SK-N-SH (cell line): ENCODE measurements around the gene DZIP1L. TPM values are rescaled to one million over a fixed set of nuclear protein-coding genes. Genes with fewer than 3 reads are reported as not detected.

Experiments
- CTCF ChIA-PET: fragments of 300-600, 350-600 bp; formaldehyde crosslinking; extraction: SDS; loops from one replicate; lab custom pipeline; 2021; lab: Yijun Ruan, JAX
- POLR2A ChIA-PET: fragments of 350-600 bp; sonication (Branson Sonifier 250); formaldehyde crosslinking; extraction: SDS; loops from one replicate; lab custom pipeline; 2020; ENCODE audit warnings: antibody characterized with exemption, inconsistent platforms; lab: Yijun Ruan, JAX
- DNase-seq: peaks from one replicate; pipeline ENCODE4 v3.0.0; 2012
- H2AFZ ChIP-seq: fragments of 200-600 bp; sonication (generic); 2 replicates; pipeline ENCODE4 v1.8.1; 2016; ENCODE audit warnings: antibody characterized with exemption, mild to moderate bottlenecking, low read depth
- H3F3A ChIP-seq: fragments of 200-600 bp; sonication (generic); replicated peaks from 2 replicates; pipeline ENCODE3; 2016; ENCODE audit warnings: antibody characterized with exemption, mild to moderate bottlenecking; ENCODE audit not compliant: insufficient read depth
- H3K27ac ChIP-seq, 2 experiments: fragments of 200-500 bp in 1 of 2; fragments of 200-600 bp in 1 of 2; sonication (Bioruptor generic) in 1 of 2; sonication (generic), shearing (Covaris generic) in 1 of 2; 2 replicates each; pipeline versions ENCODE4 v1.5.1 to v1.6.1; 2014 to 2016; ENCODE audit warnings: low read depth in 2 of 2, inconsistent platforms in 1 of 2, low read length in 1 of 2, mild to moderate bottlenecking in 1 of 2, mixed read lengths in 1 of 2
- H3K27me3 ChIP-seq: fragments of 200-600 bp; sonication (generic), shearing (Covaris generic); 2 replicates; pipeline ENCODE4 v1.6.1; 2016; ENCODE audit warnings: mixed run types; ENCODE audit not compliant: insufficient read depth
- H3K36me3 ChIP-seq, 2 experiments: fragments of 200-500 bp in 1 of 2; fragments of 200-600 bp in 1 of 2; sonication (Bioruptor generic) in 1 of 2; sonication (generic) in 1 of 2; replicated peaks in 1 of 2; 2 replicates each; pipeline versions ENCODE3 to v1.5.1; 2014 to 2016; ENCODE audit warnings: low read length in 1 of 2, mild to moderate bottlenecking in 1 of 2; ENCODE audit not compliant: insufficient read depth in 2 of 2, control insufficient read depth in 1 of 2
- H3K4me1 ChIP-seq, 2 experiments: fragments of 200-500 bp in 1 of 2; fragments of 200-600 bp in 1 of 2; sonication (Bioruptor generic) in 1 of 2; sonication (generic), shearing (Covaris generic) in 1 of 2; 2 replicates each; pipeline versions ENCODE4 v1.5.1 to v1.6.1; 2014 to 2016; ENCODE audit warnings: low read depth in 1 of 2, low read length in 1 of 2, mixed run types in 1 of 2; ENCODE audit not compliant: insufficient read depth in 2 of 2, control insufficient read depth in 1 of 2
- H3K4me2 ChIP-seq: fragments of 200-600 bp; sonication (generic), shearing (Covaris generic); 2 replicates; pipeline ENCODE4 v1.6.1; 2017; ENCODE audit warnings: mixed run types
- H3K4me3 ChIP-seq, 2 experiments: fragments of 200-500 bp in 1 of 2; fragments of 200-600 bp in 1 of 2; sonication (Bioruptor generic) in 1 of 2; sonication (generic), shearing (Covaris generic) in 1 of 2; 2 replicates each; pipeline versions ENCODE4 v1.5.1 to v1.8.1; 2014 to 2016; ENCODE audit warnings: low read depth in 2 of 2, inconsistent platforms in 1 of 2, low read length in 1 of 2, mild to moderate bottlenecking in 1 of 2, mixed read lengths in 1 of 2, moderate library complexity in 1 of 2
- H3K79me2 ChIP-seq: fragments of 200-600 bp; sonication (generic); 2 replicates; pipeline ENCODE4 v1.8.1; 2017; ENCODE audit warnings: mild to moderate bottlenecking; ENCODE audit not compliant: insufficient read depth
- H3K9ac ChIP-seq: fragments of 200-600 bp; sonication (generic); 2 replicates; pipeline ENCODE4 v1.6.1; 2017; ENCODE audit warnings: mixed run types
- H3K9me2 ChIP-seq: fragments of 200-600 bp; sonication (generic); 2 replicates; pipeline ENCODE4 v1.6.1; 2017; ENCODE audit warnings: mixed run types
- H3K9me3 ChIP-seq: fragments of 200-600 bp; sonication (generic); 2 replicates; pipeline ENCODE4 v1.6.1; 2017; ENCODE audit warnings: mixed run types, mild to moderate bottlenecking, moderate library complexity
- H4K20me1 ChIP-seq: fragments of 200-600 bp; sonication (generic); 2 replicates; pipeline ENCODE4 v1.6.1; 2017; ENCODE audit warnings: mild to moderate bottlenecking, mixed run types; ENCODE audit not compliant: insufficient read depth
- CHD2 ChIP-seq: fragments of 150-350 bp; IDR thresholded peaks from 2 replicates; pipeline ENCODE4 v1.6.1; 2018; ENCODE audit warnings: low read length; ENCODE audit not compliant: partially characterized antibody
- EP300 ChIP-seq, 2 experiments: IDR thresholded peaks; 2 replicates each; pipeline versions ENCODE4 v1.4.0 to v1.6.1; 2012; ENCODE audit warnings: borderline replicate concordance in 1 of 2, low read depth in 1 of 2, low read length in 1 of 2
- FOXM1 ChIP-seq: IDR thresholded peaks from 2 replicates; pipeline ENCODE4 v1.4.0; 2012; ENCODE audit warnings: low read depth, mild to moderate bottlenecking
- GATA2 ChIP-seq: sonication (generic); formaldehyde crosslinking; IDR thresholded peaks from 2 replicates; pipeline ENCODE4 v1.5.0; 2020; ENCODE audit warnings: mild to moderate bottlenecking, missing genetic modification reagents
- JUND ChIP-seq: IDR thresholded peaks from 2 replicates; pipeline ENCODE4 v1.4.0; 2012
- MEF2A ChIP-seq: IDR thresholded peaks from 2 replicates; pipeline ENCODE4 v1.4.0; 2012; ENCODE audit warnings: low read depth, borderline replicate concordance
- NFIC ChIP-seq: IDR thresholded peaks from 2 replicates; pipeline ENCODE4 v1.4.0; 2012; ENCODE audit warnings: borderline replicate concordance
- NRF1 ChIP-seq: IDR thresholded peaks from 2 replicates; pipeline ENCODE4 v1.6.1; 2012; ENCODE audit warnings: low read depth, mild to moderate bottlenecking, low read length
- PBX3 ChIP-seq: IDR thresholded peaks from 2 replicates; pipeline ENCODE4; 2012
- RAD21 ChIP-seq: IDR thresholded peaks from 2 replicates; pipeline ENCODE4 v1.6.1; 2012; ENCODE audit warnings: mild to moderate bottlenecking, low read length
- REST ChIP-seq: IDR thresholded peaks from 2 replicates; pipeline ENCODE4 v1.6.1; 2012; ENCODE audit warnings: mild to moderate bottlenecking, low read depth, low read length, moderate library complexity
- RXRA ChIP-seq: IDR thresholded peaks from 2 replicates; pipeline ENCODE4 v1.4.0; 2012; ENCODE audit warnings: low read depth, mild to moderate bottlenecking, borderline replicate concordance
- TEAD4 ChIP-seq: IDR thresholded peaks from 2 replicates; pipeline ENCODE4 v1.4.0; 2012; ENCODE audit warnings: mild to moderate bottlenecking, borderline replicate concordance; ENCODE audit not compliant: insufficient read depth
- USF2 ChIP-seq: fragments of 150-350 bp; IDR thresholded peaks from 2 replicates; pipeline ENCODE4 v1.6.1; 2017; ENCODE audit warnings: antibody characterized with exemption, low read length, low read depth, borderline replicate concordance
- YY1 ChIP-seq: IDR thresholded peaks from 2 replicates; pipeline ENCODE4 v1.4.0; 2012; ENCODE audit warnings: low read depth, mild to moderate bottlenecking
- ZBTB33 ChIP-seq: IDR thresholded peaks from 2 replicates; pipeline ENCODE4 v1.4.0; 2012; ENCODE audit warnings: low read depth, borderline replicate concordance
- WGBS: methylation state at CpG from one replicate; pipeline ENCODE4 v1.1.6; 2017; ENCODE audit warnings: low lambda C conversion rate; 5-methylcytosine and 5-hydroxymethylcytosine counted together
- polyA plus RNA-seq, 3 experiments: library from polyadenylated mRNA; depleted of rRNA; stranded (reverse); fragments of >200 nt; gene quantifications; 2 replicates each; pipeline ENCODE4 v1.2.3, GENCODE V29; 2012
- TF ChIP-seq, protein P1 (sequence below): IDR thresholded peaks from 2 replicates; pipeline ENCODE4 v1.4.0; 2012; ENCODE audit warnings: low read depth, borderline replicate concordance
- TF ChIP-seq, protein P2 (sequence below): fragments of 200-600 bp; sonication (generic); IDR thresholded peaks from 2 replicates; pipeline ENCODE4 v1.6.1; 2017; ENCODE audit warnings: antibody characterized with exemption, mild to moderate bottlenecking, moderate library complexity

The DZIP1L gene
- polyA plus RNA-seq, 1 of the 3 experiments (the other 2 are of a cell fraction): 6.4 TPM

- TF ChIP-seq CHD2: no peak
- no peak for TF ChIP-seq USF2
- no peak for TF ChIP-seq ZBTB33
- no peak for TF ChIP-seq RAD21
- no peak for TF ChIP-seq EP300 (IDR thresholded peaks at IDR 0.05; ENCODE audit: borderline replicate concordance in 1 of 2, low read depth in 1 of 2, low read length in 1 of 2)
- no peak for TF ChIP-seq PBX3
- no peak for TF ChIP-seq NRF1
- TF ChIP-seq YY1: no peak
- TF ChIP-seq MEF2A: no peak
Observed at GRCh38 chr3:138135833-138136194, 20.4 kb upstream of the DZIP1L start (continued).

DNA sequence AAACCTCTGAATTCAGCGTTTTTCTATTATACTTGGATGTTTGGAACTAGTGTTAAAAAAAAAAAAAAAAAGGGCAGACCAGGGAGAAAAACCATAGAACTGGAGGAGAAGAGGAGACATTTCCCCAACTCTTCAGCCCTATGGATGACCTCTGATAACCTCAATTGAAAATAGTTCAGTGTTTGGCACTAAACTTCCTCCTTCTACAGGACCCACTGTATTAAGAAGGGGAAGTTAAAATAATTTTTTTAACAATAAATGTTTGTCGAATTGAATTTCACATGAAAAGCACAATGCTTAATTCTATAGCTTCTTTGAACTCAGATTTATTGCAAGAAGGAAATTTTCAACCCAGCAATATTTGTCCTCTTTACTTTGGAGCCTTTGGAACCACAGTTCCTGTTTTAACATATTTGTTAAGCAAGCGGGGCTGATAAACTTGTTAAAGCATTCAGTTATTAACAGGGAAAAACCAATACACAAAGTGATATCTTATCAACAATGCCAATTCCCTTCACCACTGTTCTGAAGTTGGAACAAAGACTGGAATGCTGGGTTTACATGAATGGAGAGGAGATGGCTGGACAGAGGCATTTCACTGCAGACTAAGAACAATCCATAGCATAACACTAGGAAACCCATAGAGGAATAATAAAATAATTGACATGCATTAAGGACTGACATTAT lies 19.9 kb upstream of the DZIP1L start:
- H3K9me3 ChIP-seq: no peaks in the 10 kb centered on the region
- H4K20me1 ChIP-seq: no peaks in the 10 kb centered on the region
- no peak for DNase-seq
- ChIA-PET POLR2A (no interaction called here), CTCF (no interaction called here)
- H2AFZ ChIP-seq: no peak overlapping the region
- H3K9ac ChIP-seq: no peak overlapping the region
- H3K27ac ChIP-seq: no peak overlapping the region
- H3K36me3 ChIP-seq: no peaks in the 10 kb centered on the region
- TF ChIP-seq REST: no peak; the same call in 1 of the 2 replicates
- no peak for TF ChIP-seq JUND
- TF ChIP-seq YY1: no peak
- no peak for TF ChIP-seq RXRA
- TF ChIP-seq GATA2 (CRISPR knock-in tag): no peak
- no peak for TF ChIP-seq FOXM1
- no peak for TF ChIP-seq USF2
- TF ChIP-seq, protein P1, sequence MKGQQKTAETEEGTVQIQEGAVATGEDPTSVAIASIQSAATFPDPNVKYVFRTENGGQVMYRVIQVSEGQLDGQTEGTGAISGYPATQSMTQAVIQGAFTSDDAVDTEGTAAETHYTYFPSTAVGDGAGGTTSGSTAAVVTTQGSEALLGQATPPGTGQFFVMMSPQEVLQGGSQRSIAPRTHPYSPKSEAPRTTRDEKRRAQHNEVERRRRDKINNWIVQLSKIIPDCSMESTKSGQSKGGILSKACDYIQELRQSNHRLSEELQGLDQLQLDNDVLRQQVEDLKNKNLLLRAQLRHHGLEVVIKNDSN: no peak
- TF ChIP-seq TEAD4: no peak
- no peak for TF ChIP-seq NFIC
- TF ChIP-seq, protein P2, sequence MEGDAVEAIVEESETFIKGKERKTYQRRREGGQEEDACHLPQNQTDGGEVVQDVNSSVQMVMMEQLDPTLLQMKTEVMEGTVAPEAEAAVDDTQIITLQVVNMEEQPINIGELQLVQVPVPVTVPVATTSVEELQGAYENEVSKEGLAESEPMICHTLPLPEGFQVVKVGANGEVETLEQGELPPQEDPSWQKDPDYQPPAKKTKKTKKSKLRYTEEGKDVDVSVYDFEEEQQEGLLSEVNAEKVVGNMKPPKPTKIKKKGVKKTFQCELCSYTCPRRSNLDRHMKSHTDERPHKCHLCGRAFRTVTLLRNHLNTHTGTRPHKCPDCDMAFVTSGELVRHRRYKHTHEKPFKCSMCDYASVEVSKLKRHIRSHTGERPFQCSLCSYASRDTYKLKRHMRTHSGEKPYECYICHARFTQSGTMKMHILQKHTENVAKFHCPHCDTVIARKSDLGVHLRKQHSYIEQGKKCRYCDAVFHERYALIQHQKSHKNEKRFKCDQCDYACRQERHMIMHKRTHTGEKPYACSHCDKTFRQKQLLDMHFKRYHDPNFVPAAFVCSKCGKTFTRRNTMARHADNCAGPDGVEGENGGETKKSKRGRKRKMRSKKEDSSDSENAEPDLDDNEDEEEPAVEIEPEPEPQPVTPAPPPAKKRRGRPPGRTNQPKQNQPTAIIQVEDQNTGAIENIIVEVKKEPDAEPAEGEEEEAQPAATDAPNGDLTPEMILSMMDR: no peak
- H3K27me3 ChIP-seq: no peaks in the 10 kb centered on the region
- no peak overlapping the region for H3K4me3 ChIP-seq
- no peaks in the 10 kb centered on the region for H3K9me2 ChIP-seq
- no peak overlapping the region for H3K4me2 ChIP-seq
- H3K4me1 ChIP-seq: no peaks in the 10 kb centered on the region; a peak in 1 of 4 replicates
- no peaks in the 10 kb centered on the region for H3K79me2 ChIP-seq
- no peaks in the 10 kb centered on the region for H3F3A ChIP-seq
- 61% methylated on average over 3 of the region's 3 CpGs for WGBS
